Thoracic aorta (tissue), 2 donors: ENCODE data around the gene TLR8. TPM values are rescaled to one million over a fixed set of nuclear protein-coding genes. Genes with fewer than 3 reads are reported as not detected.

Source experiments
- ATAC-seq: fragments of 150-250 bp; one replicate; pipeline ENCODE4 v1.8.0; 2017; ENCODE audit warnings: low read depth; ENCODE audit not compliant: insufficient number of reproducible peaks, low FRiP score
- DNase-seq: peaks from one replicate; pipeline ENCODE4 v3.0.0-alpha.2; 2020; ENCODE audit warnings: low spot score
- H3K27ac ChIP-seq, 2 donors: fragments of 200-600 bp; sonication (generic); 1 replicate in 1 of 2; 2 replicates in 1 of 2; pipeline ENCODE4 v1.5.1; 2016; ENCODE audit warnings: mild to moderate bottlenecking in 2 of 2, moderate library complexity in 2 of 2
- H3K27me3 ChIP-seq: fragments of 200-600 bp; sonication (generic); replicated peaks from 2 replicates; pipeline ENCODE4 v1.6.0; 2016; ENCODE audit warnings: mild to moderate bottlenecking; ENCODE audit not compliant: insufficient read depth
- H3K36me3 ChIP-seq: fragments of 200-600 bp; sonication (generic); one replicate; pipeline ENCODE4 v1.5.1; 2016
- H3K4me1 ChIP-seq, 2 donors: fragments of 200-600 bp; sonication (generic); 1 replicate in 1 of 2; 2 replicates in 1 of 2; pipeline versions ENCODE4 v1.5.1 to v1.6.0; 2016; ENCODE audit warnings: low read depth in 2 of 2, mild to moderate bottlenecking in 1 of 2; ENCODE audit not compliant: control insufficient read depth in 1 of 2
- H3K4me3 ChIP-seq: fragments of 200-600 bp; sonication (generic); 2 replicates; pipeline ENCODE4 v1.5.1; 2016; ENCODE audit warnings: mild to moderate bottlenecking
- H3K9me3 ChIP-seq: fragments of 200-600 bp; sonication (generic); 2 replicates; pipeline ENCODE4 v1.5.1; 2016
- CTCF ChIP-seq: fragments of 200-600 bp; sonication (generic); IDR thresholded peaks from one replicate; pipeline ENCODE4 v1.5.1; 2019; ENCODE audit warnings: antibody characterized with exemption
- total RNA-seq, 2 donors: library from RNA; depleted of rRNA; stranded (reverse); fragments of >200 nt; gene quantifications; one replicate each; pipeline versions ENCODE4 v1.1.0 to v1.2.3, GENCODE V29; 2016

The TLR8 gene
- 1 to 10 TPM; 3.4 to 6.1 TPM for total RNA-seq

GRCh38 chrX:12906046-12906761 is at the start of gene TLR8:
TLR8 (plus strand) TSS chrX:12906620; CDS start chrX:12906707, 87 bp downstream.
- Histone ChIP-seq H3K27ac (no peak within 1 kb of the TSS), H3K36me3 (no peaks in the 10 kb centered on the region), H3K27me3 (no peaks in the 10 kb centered on the region), H3K9me3 (no peaks in the 10 kb centered on the region), H3K4me1 (no peaks in the 10 kb centered on the region), H3K4me3 (peak within 1 kb of the TSS; percentile 21)
- TF ChIP-seq CTCF, result no peak
- DNase-seq (no peak), ATAC-seq (no peak)

GRCh38 chrX:12865359-12865758 is 41.1 kb upstream of the TLR8 start:
- DNase-seq (no peak), ATAC-seq (no peak)
- H3K4me1 ChIP-seq, result no peaks in the 10 kb centered on the region
- H3K9me3 ChIP-seq, result no peaks in the 10 kb centered on the region
- H3K36me3 ChIP-seq, result no peaks in the 10 kb centered on the region
- no peaks in the 10 kb centered on the region for H3K27me3 ChIP-seq
- TF ChIP-seq CTCF, result no peak
- no peak overlapping the region for H3K27ac ChIP-seq
- H3K4me3 ChIP-seq, result no peak overlapping the region

- no peaks in the 10 kb centered on the region for H3K4me1 ChIP-seq
Measured at GRCh38 chrX:12866451-12867377, 39.7 kb upstream of the TLR8 start, which contains the start of gene TLR7. TLR7 (plus strand) TSS chrX:12867072; CDS start chrX:12867579, 507 bp downstream.

GRCh38 chrX:12867685-12868084 is 38.7 kb upstream of the TLR8 start:
- no peaks in the 10 kb centered on the region for H3K27me3 ChIP-seq
- H3K9me3 ChIP-seq, result no peaks in the 10 kb centered on the region
- ATAC-seq (no peak), DNase-seq (no peak)
- H3K4me3 ChIP-seq, result no peak overlapping the region
- H3K4me1 ChIP-seq, result no peaks in the 10 kb centered on the region
- H3K36me3 ChIP-seq, result no peaks in the 10 kb centered on the region
- TF ChIP-seq CTCF, result no peak
- no peak overlapping the region for H3K27ac ChIP-seq

More at GRCh38 chrX:12866451-12867377, 39.7 kb upstream of the TLR8 start, which contains the start of gene TLR7:
- no peaks in the 10 kb centered on the region for H3K36me3 ChIP-seq
- no peak for DNase-seq
- no peaks in the 10 kb centered on the region for H3K27me3 ChIP-seq
- H3K9me3 ChIP-seq, result no peaks in the 10 kb centered on the region
- H3K27ac ChIP-seq, result no peak within 1 kb of the TSS
- no peak for TF ChIP-seq CTCF
- ATAC-seq, result no peak
- H3K4me3 ChIP-seq, result no peak within 1 kb of the TSS

GRCh38 chrX:12868747-12869146 is 37.7 kb upstream of the TLR8 start:
- TF ChIP-seq CTCF, result no peak
- ATAC-seq, result no peak
- Histone ChIP-seq H3K4me3 (no peak overlapping the region), H3K36me3 (no peaks in the 10 kb centered on the region), H3K4me1 (no peaks in the 10 kb centered on the region), H3K27me3 (no peaks in the 10 kb centered on the region), H3K27ac (no peak overlapping the region), H3K9me3 (no peaks in the 10 kb centered on the region)
- DNase-seq, result no peak
